ENCODE results near the gene PODNL1.

The PODNL1 gene

DNA sequence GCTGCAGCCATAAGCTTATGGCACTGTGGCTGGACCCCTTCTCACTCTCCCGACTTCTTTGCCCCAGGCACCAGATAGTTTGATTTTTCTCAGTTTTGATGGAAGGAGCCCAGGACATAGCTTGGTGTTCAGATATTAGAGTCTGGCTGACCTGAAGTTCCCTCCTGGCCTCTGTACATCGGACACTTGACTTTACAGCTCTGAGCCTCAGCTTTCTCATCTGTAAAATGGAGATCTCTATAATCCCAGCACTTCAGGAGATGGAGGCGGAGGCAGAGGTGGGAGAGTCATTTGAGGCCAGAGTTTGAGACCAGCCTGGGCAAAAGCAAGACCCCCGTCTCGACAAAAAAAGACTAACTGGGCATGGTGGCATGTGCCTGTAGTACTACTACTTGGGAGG lies 31.3 kb downstream of the PODNL1 start:
- no peaks in the 10 kb centered on the region for H3K27me3 ChIP-seq (ENCODE audit: insufficient read depth, low read length, poor library complexity)
- ATAC-seq (ENCODE audit: insufficient read depth, low read depth), result no peak
- H3K4me3 ChIP-seq (ENCODE audit: low read depth in 1 of 2, low read length in 2 of 2), result peak overlapping the region; percentile 91 to 92
- H3K79me2 ChIP-seq (ENCODE audit: insufficient read depth, low read length), result peaks cover 30% of the 10 kb centered on the region
- peaks cover 20% of the 10 kb centered on the region for H3K36me3 ChIP-seq (ENCODE audit: insufficient read depth, low read length)
- peak overlapping the region; percentile 91 for H3K4me2 ChIP-seq (ENCODE audit: insufficient read depth, low read length)
- TF ChIP-seq, protein P1, sequence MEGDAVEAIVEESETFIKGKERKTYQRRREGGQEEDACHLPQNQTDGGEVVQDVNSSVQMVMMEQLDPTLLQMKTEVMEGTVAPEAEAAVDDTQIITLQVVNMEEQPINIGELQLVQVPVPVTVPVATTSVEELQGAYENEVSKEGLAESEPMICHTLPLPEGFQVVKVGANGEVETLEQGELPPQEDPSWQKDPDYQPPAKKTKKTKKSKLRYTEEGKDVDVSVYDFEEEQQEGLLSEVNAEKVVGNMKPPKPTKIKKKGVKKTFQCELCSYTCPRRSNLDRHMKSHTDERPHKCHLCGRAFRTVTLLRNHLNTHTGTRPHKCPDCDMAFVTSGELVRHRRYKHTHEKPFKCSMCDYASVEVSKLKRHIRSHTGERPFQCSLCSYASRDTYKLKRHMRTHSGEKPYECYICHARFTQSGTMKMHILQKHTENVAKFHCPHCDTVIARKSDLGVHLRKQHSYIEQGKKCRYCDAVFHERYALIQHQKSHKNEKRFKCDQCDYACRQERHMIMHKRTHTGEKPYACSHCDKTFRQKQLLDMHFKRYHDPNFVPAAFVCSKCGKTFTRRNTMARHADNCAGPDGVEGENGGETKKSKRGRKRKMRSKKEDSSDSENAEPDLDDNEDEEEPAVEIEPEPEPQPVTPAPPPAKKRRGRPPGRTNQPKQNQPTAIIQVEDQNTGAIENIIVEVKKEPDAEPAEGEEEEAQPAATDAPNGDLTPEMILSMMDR (IDR thresholded peaks at IDR 0.05; ENCODE audit: borderline replicate concordance, extremely low read depth, low read length, poor library complexity, severe bottlenecking), result no peak
- no peak for TF ChIP-seq EZH2 (IDR thresholded peaks at IDR 0.05; ENCODE audit: borderline replicate concordance, low read depth, low read length, severe bottlenecking)
- H3K27ac ChIP-seq (ENCODE audit: low read length), result peak overlapping the region; percentile 81
- H3K4me1 ChIP-seq (ENCODE audit: insufficient read depth, low read length), result peaks cover 58% of the 10 kb centered on the region
- peak overlapping the region; percentile 91 for H2AFZ ChIP-seq (ENCODE audit: low read depth, low read length)
- no peak for DNase-seq
- peak overlapping the region; percentile 86 for H3K9ac ChIP-seq (ENCODE audit: low read depth, low read length)
- H3K9me3 ChIP-seq (ENCODE audit: insufficient read depth, low read length, severe bottlenecking), result no peaks in the 10 kb centered on the region
- H4K20me1 ChIP-seq (ENCODE audit: insufficient read depth, low read length), result no peaks in the 10 kb centered on the region

DNA sequence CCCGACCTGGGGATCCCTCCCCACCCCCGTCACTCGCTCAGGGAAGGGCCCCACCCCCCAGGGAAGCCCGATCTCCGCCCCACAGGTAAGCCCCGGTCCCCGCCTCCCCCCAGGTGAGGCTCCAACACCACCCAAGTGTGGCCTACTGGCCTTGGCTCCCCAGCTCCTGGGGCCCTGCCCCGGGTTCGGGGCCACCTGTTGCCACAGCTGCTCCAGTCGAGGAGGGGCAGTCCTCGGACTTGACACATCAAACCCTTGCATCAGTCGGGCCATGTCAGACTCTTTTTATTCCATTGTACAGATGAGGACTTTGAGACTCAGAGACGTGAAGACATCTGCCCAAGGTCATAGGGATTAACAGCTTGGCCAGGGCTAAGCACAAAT lies 31.7 kb downstream of the PODNL1 start:
- peak overlapping the region; percentile 91 for H2AFZ ChIP-seq (ENCODE audit: low read depth, low read length)
- H3K4me3 ChIP-seq (ENCODE audit: low read depth in 1 of 2, low read length in 2 of 2), result peak overlapping the region; percentile 91 to 92
- DNase-seq, result peak; percentile 28
- peak overlapping the region; percentile 91 for H3K4me2 ChIP-seq (ENCODE audit: insufficient read depth, low read length)
- peaks cover 20% of the 10 kb centered on the region for H3K36me3 ChIP-seq (ENCODE audit: insufficient read depth, low read length)
- H4K20me1 ChIP-seq (ENCODE audit: insufficient read depth, low read length), result no peaks in the 10 kb centered on the region
- peaks cover 30% of the 10 kb centered on the region for H3K79me2 ChIP-seq (ENCODE audit: insufficient read depth, low read length)
- H3K9ac ChIP-seq (ENCODE audit: low read depth, low read length), result peak overlapping the region; percentile 86
- H3K27me3 ChIP-seq (ENCODE audit: insufficient read depth, low read length, poor library complexity), result no peaks in the 10 kb centered on the region
- no peak for TF ChIP-seq EZH2 (IDR thresholded peaks at IDR 0.05; ENCODE audit: borderline replicate concordance, low read depth, low read length, severe bottlenecking)
- TF ChIP-seq, protein P1 (IDR thresholded peaks at IDR 0.05; ENCODE audit: borderline replicate concordance, extremely low read depth, low read length, poor library complexity, severe bottlenecking), result no peak
- ATAC-seq (ENCODE audit: insufficient read depth, low read depth), result no peak; the same call in 2 of the 3 replicates
- H3K4me1 ChIP-seq (ENCODE audit: insufficient read depth, low read length), result peaks cover 58% of the 10 kb centered on the region
- H3K27ac ChIP-seq (ENCODE audit: low read length), result peak overlapping the region; percentile 81
- no peaks in the 10 kb centered on the region for H3K9me3 ChIP-seq (ENCODE audit: insufficient read depth, low read length, severe bottlenecking)

DNA sequence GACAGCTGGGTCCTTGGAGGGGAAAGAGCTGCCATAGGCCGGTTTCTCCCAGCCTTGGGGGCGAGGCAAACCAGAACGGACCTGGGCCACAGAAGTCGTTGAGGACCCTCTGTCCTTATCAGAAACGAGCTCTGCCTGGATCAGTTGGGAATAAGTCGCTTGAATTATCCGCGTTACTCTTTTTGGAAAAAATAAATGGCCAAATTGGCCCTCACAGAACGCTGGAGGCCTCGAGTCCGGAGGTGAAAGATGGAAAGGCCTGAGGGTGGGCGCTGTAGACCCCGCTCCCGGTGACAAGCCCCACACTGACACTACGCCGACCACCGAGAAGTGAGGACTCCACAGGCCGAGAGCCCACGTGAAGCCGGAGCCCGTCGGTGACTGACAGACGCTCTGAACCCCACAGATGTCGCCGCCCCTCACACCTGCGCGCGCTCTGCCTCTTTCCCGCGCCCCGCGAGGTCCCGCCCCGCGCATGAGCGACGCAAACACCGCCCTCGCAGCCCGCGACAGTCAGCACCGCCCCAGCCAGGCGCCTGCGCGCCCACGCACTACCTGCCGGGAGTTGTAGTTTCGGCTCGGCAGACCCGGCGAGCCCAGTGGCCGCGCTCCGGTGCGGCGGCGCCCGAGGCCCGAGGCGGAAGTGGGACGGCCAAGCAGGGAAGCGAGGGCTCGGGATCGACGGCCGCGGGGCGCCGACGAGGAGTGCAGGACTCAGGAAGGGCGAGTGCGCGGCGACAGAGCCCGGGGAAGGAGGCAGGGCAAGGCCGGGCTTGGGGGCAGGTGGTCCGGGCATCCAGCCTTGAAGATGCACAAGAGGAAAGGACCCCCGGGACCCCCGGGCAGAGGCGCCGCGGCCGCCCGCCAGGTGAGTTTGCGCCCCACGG lies 32.3 kb downstream of the PODNL1 start, which contains the start of the genes BRME1 and CC2D1A:
TSS of gene BRME1 (minus strand) at position 484 of the 887 bp plus-strand sequence. CDS start 1,225 bp downstream, outside the sequence.
TSS of gene CC2D1A (plus strand) at position 568 of the 887 bp plus-strand sequence. CDS start at position 809, 241 bp downstream.
- Histone ChIP-seq H3K9ac (ENCODE audit: low read depth, low read length) (peak within 1 kb of the TSS; percentile 86), H3K27me3 (ENCODE audit: insufficient read depth, low read length, poor library complexity) (no peaks in the 10 kb centered on the region), H3K4me3 (ENCODE audit: low read depth in 1 of 2, low read length in 2 of 2) (peak within 1 kb of the TSS; percentile 91 to 92), H3K4me2 (ENCODE audit: insufficient read depth, low read length) (peak within 1 kb of the TSS; percentile 91), H2AFZ (ENCODE audit: low read depth, low read length) (peak within 1 kb of the TSS; percentile 91), H3K4me1 (ENCODE audit: insufficient read depth, low read length) (peaks cover 62% of the 10 kb centered on the region), H3K79me2 (ENCODE audit: insufficient read depth, low read length) (peaks cover 30% of the 10 kb centered on the region), H4K20me1 (ENCODE audit: insufficient read depth, low read length) (no peaks in the 10 kb centered on the region), H3K36me3 (ENCODE audit: insufficient read depth, low read length) (peaks cover 15% of the 10 kb centered on the region), H3K9me3 (ENCODE audit: insufficient read depth, low read length, severe bottlenecking) (no peaks in the 10 kb centered on the region), H3K27ac (ENCODE audit: low read length) (peak within 1 kb of the TSS; percentile 81)
- TF ChIP-seq EZH2 (IDR thresholded peaks at IDR 0.05; ENCODE audit: borderline replicate concordance, low read depth, low read length, severe bottlenecking), result no peak
- TF ChIP-seq, protein P1 (IDR thresholded peaks at IDR 0.05; ENCODE audit: borderline replicate concordance, extremely low read depth, low read length, poor library complexity, severe bottlenecking), result peak; percentile 3
- DNase-seq (peak; percentile 96), ATAC-seq (ENCODE audit: insufficient read depth, low read depth) (peak; percentile 97)

Data from DND-41 (cell line).